ENCODE measurements around the gene SECISBP2. TPM values are rescaled to one million over a fixed set of nuclear protein-coding genes. Genes with fewer than 3 reads are reported as not detected.

Gene SECISBP2
- total RNA-seq, 1 experiment from 2014 or later, result 41.4 TPM

DNA sequence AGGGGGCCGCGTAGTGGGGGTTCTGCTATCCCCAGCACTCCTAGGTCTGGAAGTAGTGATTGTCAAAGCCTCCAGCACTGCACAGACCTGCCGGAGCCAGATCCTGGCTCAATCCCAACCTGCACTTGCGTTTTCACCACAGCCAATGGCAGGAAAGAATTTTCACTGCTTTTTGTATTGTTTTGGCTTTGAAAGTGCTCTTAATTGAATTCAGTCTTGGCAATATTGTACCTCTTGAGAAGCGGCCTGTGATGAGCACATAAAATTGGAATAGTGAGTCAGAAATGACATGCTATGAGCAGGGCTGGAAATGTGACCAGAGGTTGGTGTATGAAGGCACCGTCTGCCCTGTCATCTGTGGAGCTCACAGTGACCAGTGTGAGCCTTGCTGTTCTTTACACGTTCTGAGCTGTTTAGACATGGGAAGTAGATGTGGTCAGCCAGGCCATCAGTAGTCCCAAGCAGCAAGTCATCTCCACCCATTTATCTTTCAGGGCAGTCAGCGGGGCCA lies 41.5 kb downstream of the SECISBP2 start:
- no peaks in the 10 kb centered on the region for H3F3A ChIP-seq (ENCODE audit: insufficient read depth, low read depth)
- no peaks in the 10 kb centered on the region for H3K4me1 ChIP-seq (replicated peaks; ENCODE audit: insufficient read depth)
- no peak overlapping the region for H3K4me2 ChIP-seq
- TF ChIP-seq EZH2 (IDR thresholded peaks at IDR 0.05; ENCODE audit: low read depth), result no peak
- TF ChIP-seq, protein P1, sequence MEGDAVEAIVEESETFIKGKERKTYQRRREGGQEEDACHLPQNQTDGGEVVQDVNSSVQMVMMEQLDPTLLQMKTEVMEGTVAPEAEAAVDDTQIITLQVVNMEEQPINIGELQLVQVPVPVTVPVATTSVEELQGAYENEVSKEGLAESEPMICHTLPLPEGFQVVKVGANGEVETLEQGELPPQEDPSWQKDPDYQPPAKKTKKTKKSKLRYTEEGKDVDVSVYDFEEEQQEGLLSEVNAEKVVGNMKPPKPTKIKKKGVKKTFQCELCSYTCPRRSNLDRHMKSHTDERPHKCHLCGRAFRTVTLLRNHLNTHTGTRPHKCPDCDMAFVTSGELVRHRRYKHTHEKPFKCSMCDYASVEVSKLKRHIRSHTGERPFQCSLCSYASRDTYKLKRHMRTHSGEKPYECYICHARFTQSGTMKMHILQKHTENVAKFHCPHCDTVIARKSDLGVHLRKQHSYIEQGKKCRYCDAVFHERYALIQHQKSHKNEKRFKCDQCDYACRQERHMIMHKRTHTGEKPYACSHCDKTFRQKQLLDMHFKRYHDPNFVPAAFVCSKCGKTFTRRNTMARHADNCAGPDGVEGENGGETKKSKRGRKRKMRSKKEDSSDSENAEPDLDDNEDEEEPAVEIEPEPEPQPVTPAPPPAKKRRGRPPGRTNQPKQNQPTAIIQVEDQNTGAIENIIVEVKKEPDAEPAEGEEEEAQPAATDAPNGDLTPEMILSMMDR (conservative IDR thresholded peaks at IDR 0.05), result no peak
- CTCF ChIA-PET, result no interaction called here
- H4K20me1 ChIP-seq (ENCODE audit: insufficient read depth), result no peaks in the 10 kb centered on the region
- intact Hi-C loops (cut with micrococcal nuclease; ENCODE audit: unreplicated experiment), result no loop called here
- H3K4me3 ChIP-seq, result no peak overlapping the region
- BruUV-seq (replicated peaks), result no TSS peak
- no peak overlapping the region for H2AFZ ChIP-seq
- no peaks in the 10 kb centered on the region for H3K27me3 ChIP-seq (ENCODE audit: insufficient read depth, low read depth)
- no peaks in the 10 kb centered on the region for H3K9me2 ChIP-seq (ENCODE audit: insufficient read depth)
- H3K36me3 ChIP-seq (ENCODE audit: low read depth), result peaks cover 7% of the 10 kb centered on the region; the same call in 1 of the 2 replicates
- no peaks in the 10 kb centered on the region for H3K79me2 ChIP-seq (ENCODE audit: low read depth)
- DNase-seq, result no peak
- H3K27ac ChIP-seq, result no peak overlapping the region
- no peaks in the 10 kb centered on the region for H3K9me3 ChIP-seq (ENCODE audit: insufficient read depth, low read depth)
- POLR2A ChIA-PET (ENCODE audit: unreplicated experiment), result interaction anchor here (0.5 kb wide), 1 partner anchor 71 kb away, joined by 4 read pairs; no protein-coding TSS in a partner anchor

DNA sequence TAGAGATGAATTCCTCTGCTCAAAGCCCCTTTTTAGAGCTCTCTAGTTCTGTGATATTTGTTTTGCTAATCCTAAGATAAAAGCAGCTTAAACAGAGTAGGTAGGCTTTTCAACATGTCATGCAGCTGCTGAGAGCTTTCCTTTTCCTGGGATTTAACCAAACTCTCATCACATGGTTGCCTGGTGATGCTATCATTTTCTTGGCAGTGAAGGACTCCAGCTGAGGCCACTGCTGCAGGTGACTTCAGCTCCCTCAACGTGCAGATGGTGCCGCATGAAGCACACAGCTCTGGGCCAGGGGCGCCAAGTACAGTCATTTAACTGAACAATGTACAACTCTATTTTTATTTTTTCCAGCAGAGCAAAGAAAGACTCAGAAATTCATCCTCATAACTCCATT lies 42.2 kb downstream of the SECISBP2 start:
- Histone ChIP-seq H3F3A (ENCODE audit: insufficient read depth, low read depth) (no peaks in the 10 kb centered on the region), H3K4me2 (no peak overlapping the region), H3K9me2 (ENCODE audit: insufficient read depth) (no peaks in the 10 kb centered on the region), H2AFZ (no peak overlapping the region), H3K4me1 (replicated peaks; ENCODE audit: insufficient read depth) (no peaks in the 10 kb centered on the region), H3K79me2 (ENCODE audit: low read depth) (no peaks in the 10 kb centered on the region), H3K9me3 (ENCODE audit: insufficient read depth, low read depth) (no peaks in the 10 kb centered on the region), H3K27ac (no peak overlapping the region), H3K36me3 (ENCODE audit: low read depth) (peaks cover 7% of the 10 kb centered on the region; the same call in 1 of the 2 replicates), H4K20me1 (ENCODE audit: insufficient read depth) (no peaks in the 10 kb centered on the region), H3K4me3 (no peak overlapping the region), H3K27me3 (ENCODE audit: insufficient read depth, low read depth) (no peaks in the 10 kb centered on the region)
- TF ChIP-seq, protein P1 (conservative IDR thresholded peaks at IDR 0.05), result no peak
- no peak for TF ChIP-seq EZH2 (IDR thresholded peaks at IDR 0.05; ENCODE audit: low read depth)
- intact Hi-C loops (cut with micrococcal nuclease; ENCODE audit: unreplicated experiment), result no loop called here
- no TSS peak for BruUV-seq (replicated peaks)
- ChIA-PET CTCF (no interaction called here), POLR2A (ENCODE audit: unreplicated experiment) (no interaction called here)
- no peak for DNase-seq

DNA sequence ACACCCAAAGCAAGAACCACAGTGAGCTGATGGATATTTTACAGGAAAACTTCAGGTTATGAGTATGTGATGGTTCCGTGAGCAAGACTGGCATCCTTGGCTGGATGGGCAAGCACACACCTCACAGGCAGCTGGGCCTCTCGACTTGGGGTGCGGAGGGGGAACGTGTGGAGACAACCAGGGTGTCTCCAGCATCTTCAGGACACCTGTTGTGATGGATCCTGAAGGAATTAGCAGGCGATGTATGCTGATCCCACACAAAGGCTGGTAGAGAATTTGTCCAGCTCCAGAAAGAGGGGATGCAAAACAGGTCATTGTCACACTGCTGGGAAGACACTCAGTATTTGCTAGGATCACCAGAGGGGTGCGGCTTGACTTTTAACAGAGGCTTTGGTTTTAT lies 42.7 kb downstream of the SECISBP2 start:
- Histone ChIP-seq H3K4me3 (no peak overlapping the region), H3K9me2 (ENCODE audit: insufficient read depth) (no peaks in the 10 kb centered on the region), H2AFZ (no peak overlapping the region), H3K4me1 (replicated peaks; ENCODE audit: insufficient read depth) (no peaks in the 10 kb centered on the region), H4K20me1 (ENCODE audit: insufficient read depth) (no peaks in the 10 kb centered on the region), H3K9me3 (ENCODE audit: insufficient read depth, low read depth) (no peaks in the 10 kb centered on the region), H3K36me3 (ENCODE audit: low read depth) (peaks cover 7% of the 10 kb centered on the region; the same call in 1 of the 2 replicates), H3F3A (ENCODE audit: insufficient read depth, low read depth) (no peaks in the 10 kb centered on the region), H3K27me3 (ENCODE audit: insufficient read depth, low read depth) (no peaks in the 10 kb centered on the region), H3K4me2 (no peak overlapping the region), H3K27ac (no peak overlapping the region), H3K79me2 (ENCODE audit: low read depth) (no peaks in the 10 kb centered on the region)
- POLR2A ChIA-PET (ENCODE audit: unreplicated experiment), result no interaction called here
- DNase-seq, result no peak
- no peak for TF ChIP-seq EZH2 (IDR thresholded peaks at IDR 0.05; ENCODE audit: low read depth)
- TF ChIP-seq, protein P1 (conservative IDR thresholded peaks at IDR 0.05), result no peak
- intact Hi-C loops (cut with micrococcal nuclease; ENCODE audit: unreplicated experiment), result no loop called here
- CTCF ChIA-PET, result no interaction called here
- BruUV-seq (replicated peaks), result no TSS peak
